Mesothelial cell of epicardium (in vitro differentiated cells): ENCODE measurements around the gene MYLK4. TPM values are rescaled to one million over a fixed set of nuclear protein-coding genes. Genes with fewer than 3 reads are reported as not detected.
"Not testable (repeated sequence)": the region's sequence is repeated elsewhere in the genome, so short reads cannot be mapped to it uniquely, and the experiment has no call there.

Source experiments
- DNase-seq, 2 experiments: peaks; one replicate each; pipeline ENCODE4 v3.0.0; 2021; ENCODE audit warnings: low spot score in 2 of 2; ENCODE audit not compliant: unreplicated experiment in 2 of 2
- H3K27ac Mint-ChIP-seq: 2 replicates; pipeline ENCODE4 v1.8.0; 2021; ENCODE audit warnings: mixed read lengths
- H3K27me3 Mint-ChIP-seq: 2 replicates; pipeline ENCODE4 v1.8.0; 2021; ENCODE audit warnings: low read depth, mixed read lengths
- H3K36me3 Mint-ChIP-seq: 2 replicates; pipeline ENCODE4 v1.8.0; 2021; ENCODE audit warnings: mixed read lengths
- H3K4me1 Mint-ChIP-seq: 2 replicates; pipeline ENCODE4 v1.8.0; 2021; ENCODE audit warnings: mixed read lengths
- H3K4me3 Mint-ChIP-seq: 2 replicates; pipeline ENCODE4 v1.8.0; 2021; ENCODE audit warnings: mild to moderate bottlenecking, moderate library complexity, mixed read lengths
- H3K9me3 Mint-ChIP-seq: 2 replicates; pipeline ENCODE4 v1.8.0; 2021; ENCODE audit warnings: mixed read lengths
- total RNA-seq: library from RNA; stranded (reverse); gene quantifications from 3 replicates; pipeline ENCODE4 v1.2.1, GENCODE V29; 2021
- TF ChIP-seq, protein P1 (sequence below): fragments of 200-600 bp; sonication (generic); IDR thresholded peaks from one replicate; pipeline ENCODE4 v1.5.0; 2021; ENCODE audit warnings: antibody characterized with exemption; ENCODE audit not compliant: unreplicated experiment

Gene MYLK4
- total RNA-seq, 1 donor from 2014 or later, result 0.89 TPM

DNA sequence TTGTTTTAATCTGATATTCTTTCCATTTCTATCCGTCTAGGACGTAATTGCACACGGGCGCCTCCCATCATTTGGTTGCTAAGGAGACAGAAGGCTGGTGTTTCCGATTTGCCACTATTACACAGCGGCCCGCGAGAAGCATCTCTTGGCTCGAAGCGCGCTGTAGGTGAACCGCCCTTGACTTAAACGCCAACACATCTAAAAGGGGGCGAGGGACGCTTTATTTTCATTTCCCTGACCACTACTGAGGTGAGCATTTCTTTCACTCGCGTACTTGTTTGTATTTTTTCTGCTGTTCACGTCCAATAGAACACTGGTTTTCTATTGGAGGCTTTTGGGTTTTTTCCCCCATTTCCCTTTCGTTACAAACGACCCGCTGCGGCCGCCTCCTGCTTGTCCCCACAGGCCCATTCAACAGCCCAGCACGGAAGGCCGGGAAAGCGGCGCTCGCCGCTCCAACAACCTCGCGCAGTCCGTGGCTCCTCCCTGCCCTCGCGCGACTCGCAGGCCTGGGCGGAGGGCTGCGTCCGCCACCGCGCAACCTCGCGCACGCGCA, 14.0 kb upstream of the MYLK4 start:
- Mint-ChIP-seq H3K4me3 (peak overlapping the region; percentile 78), H3K9me3 (no peaks in the 10 kb centered on the region), H3K4me1 (peaks cover 27% of the 10 kb centered on the region), H3K27me3 (no peaks in the 10 kb centered on the region), H3K27ac (peak overlapping the region; percentile 99), H3K36me3 (no peaks in the 10 kb centered on the region)
- TF ChIP-seq, protein P1, sequence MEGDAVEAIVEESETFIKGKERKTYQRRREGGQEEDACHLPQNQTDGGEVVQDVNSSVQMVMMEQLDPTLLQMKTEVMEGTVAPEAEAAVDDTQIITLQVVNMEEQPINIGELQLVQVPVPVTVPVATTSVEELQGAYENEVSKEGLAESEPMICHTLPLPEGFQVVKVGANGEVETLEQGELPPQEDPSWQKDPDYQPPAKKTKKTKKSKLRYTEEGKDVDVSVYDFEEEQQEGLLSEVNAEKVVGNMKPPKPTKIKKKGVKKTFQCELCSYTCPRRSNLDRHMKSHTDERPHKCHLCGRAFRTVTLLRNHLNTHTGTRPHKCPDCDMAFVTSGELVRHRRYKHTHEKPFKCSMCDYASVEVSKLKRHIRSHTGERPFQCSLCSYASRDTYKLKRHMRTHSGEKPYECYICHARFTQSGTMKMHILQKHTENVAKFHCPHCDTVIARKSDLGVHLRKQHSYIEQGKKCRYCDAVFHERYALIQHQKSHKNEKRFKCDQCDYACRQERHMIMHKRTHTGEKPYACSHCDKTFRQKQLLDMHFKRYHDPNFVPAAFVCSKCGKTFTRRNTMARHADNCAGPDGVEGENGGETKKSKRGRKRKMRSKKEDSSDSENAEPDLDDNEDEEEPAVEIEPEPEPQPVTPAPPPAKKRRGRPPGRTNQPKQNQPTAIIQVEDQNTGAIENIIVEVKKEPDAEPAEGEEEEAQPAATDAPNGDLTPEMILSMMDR, result no peak
- DNase-seq, result no peak

GRCh38 chr6:2763876-2764540, 13.3 kb upstream of the MYLK4 start:
- H3K4me3 Mint-ChIP-seq, result peak overlapping the region; percentile 78
- no peak for DNase-seq
- H3K4me1 Mint-ChIP-seq, result peaks cover 26% of the 10 kb centered on the region
- TF ChIP-seq, protein P1, result no peak
- no peaks in the 10 kb centered on the region for H3K9me3 Mint-ChIP-seq
- no peaks in the 10 kb centered on the region for H3K27me3 Mint-ChIP-seq
- peak overlapping the region; percentile 99 for H3K27ac Mint-ChIP-seq
- no peaks in the 10 kb centered on the region for H3K36me3 Mint-ChIP-seq

GRCh38 chr6:2763345-2763841, 12.7 kb upstream of the MYLK4 start:
- no peaks in the 10 kb centered on the region for H3K27me3 Mint-ChIP-seq
- H3K9me3 Mint-ChIP-seq, result no peaks in the 10 kb centered on the region
- DNase-seq, result no peak
- no peak overlapping the region for H3K27ac Mint-ChIP-seq
- peaks cover 21% of the 10 kb centered on the region for H3K4me1 Mint-ChIP-seq
- TF ChIP-seq, protein P1, result no peak
- H3K4me3 Mint-ChIP-seq, result no peak overlapping the region
- H3K36me3 Mint-ChIP-seq, result no peaks in the 10 kb centered on the region

DNA sequence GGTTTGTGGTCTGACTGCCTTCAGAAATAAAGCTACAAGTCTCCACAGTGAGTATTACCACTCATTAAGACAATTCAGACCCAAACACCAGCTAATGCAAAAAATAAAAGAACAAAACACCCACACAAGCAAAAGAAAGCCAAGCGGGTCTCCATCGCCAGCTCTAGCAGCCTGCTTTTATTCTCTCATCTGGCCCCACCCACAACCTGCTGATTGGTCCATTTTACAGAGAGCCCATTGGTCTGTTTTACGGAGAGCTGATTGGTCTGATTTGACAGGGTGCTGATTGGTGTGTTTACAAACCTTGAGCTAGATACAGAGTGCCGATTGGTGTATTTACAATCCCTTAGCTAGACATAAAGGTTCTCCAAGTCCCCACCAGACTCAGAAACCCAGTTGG, 12.1 kb upstream of the MYLK4 start:
- DNase-seq, H3K27ac Mint-ChIP-seq, H3K36me3 Mint-ChIP-seq, H3K4me3 Mint-ChIP-seq, H3K9me3 Mint-ChIP-seq, H3K27me3 Mint-ChIP-seq: not testable (repeated sequence)
- peaks cover 16% of the 10 kb centered on the region for H3K4me1 Mint-ChIP-seq

GRCh38 chr6:2760882-2761842, 10.4 kb upstream of the MYLK4 start:
- DNase-seq, result no peak
- peaks cover 7% of the 10 kb centered on the region for H3K4me1 Mint-ChIP-seq
- no peaks in the 10 kb centered on the region for H3K9me3 Mint-ChIP-seq
- no peaks in the 10 kb centered on the region for H3K36me3 Mint-ChIP-seq
- TF ChIP-seq, protein P1, result peak; percentile 75
- no peak overlapping the region for H3K27ac Mint-ChIP-seq
- peaks cover 1% of the 10 kb centered on the region for H3K27me3 Mint-ChIP-seq
- no peak overlapping the region for H3K4me3 Mint-ChIP-seq
